ENCODE results near the gene KLHL10.

DNA sequence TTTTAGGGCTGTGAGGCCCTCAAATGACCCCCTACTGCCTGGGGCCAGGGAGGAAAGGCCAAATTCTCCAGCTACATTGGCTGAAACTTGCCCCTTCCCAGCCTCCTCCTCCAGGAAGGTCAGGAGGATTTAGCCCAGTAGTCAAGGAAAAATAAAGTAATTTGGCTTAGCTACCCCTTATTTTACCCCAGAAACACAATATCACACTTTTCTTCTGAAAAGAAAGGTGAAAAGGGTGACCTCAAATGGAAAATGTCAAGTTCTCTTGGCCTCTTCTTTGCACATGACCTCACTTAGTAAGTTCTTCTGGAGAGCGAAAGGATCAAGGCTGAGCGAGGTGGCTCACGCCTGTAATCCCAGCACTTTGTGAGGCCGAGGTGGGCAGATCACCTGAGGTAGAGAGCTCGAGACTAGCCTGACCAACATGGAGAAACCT, 43.1 kb upstream of the KLHL10 start:
- TF ChIP-seq, protein P1, sequence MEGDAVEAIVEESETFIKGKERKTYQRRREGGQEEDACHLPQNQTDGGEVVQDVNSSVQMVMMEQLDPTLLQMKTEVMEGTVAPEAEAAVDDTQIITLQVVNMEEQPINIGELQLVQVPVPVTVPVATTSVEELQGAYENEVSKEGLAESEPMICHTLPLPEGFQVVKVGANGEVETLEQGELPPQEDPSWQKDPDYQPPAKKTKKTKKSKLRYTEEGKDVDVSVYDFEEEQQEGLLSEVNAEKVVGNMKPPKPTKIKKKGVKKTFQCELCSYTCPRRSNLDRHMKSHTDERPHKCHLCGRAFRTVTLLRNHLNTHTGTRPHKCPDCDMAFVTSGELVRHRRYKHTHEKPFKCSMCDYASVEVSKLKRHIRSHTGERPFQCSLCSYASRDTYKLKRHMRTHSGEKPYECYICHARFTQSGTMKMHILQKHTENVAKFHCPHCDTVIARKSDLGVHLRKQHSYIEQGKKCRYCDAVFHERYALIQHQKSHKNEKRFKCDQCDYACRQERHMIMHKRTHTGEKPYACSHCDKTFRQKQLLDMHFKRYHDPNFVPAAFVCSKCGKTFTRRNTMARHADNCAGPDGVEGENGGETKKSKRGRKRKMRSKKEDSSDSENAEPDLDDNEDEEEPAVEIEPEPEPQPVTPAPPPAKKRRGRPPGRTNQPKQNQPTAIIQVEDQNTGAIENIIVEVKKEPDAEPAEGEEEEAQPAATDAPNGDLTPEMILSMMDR (IDR thresholded peaks at IDR 0.05; ENCODE audit: low read length): no peak
- TF ChIP-seq EZH2 (optimal IDR thresholded peaks at IDR 0.05; ENCODE audit: low read depth, low read length) (no peak), EZH2phosphoT487 (IDR thresholded peaks at IDR 0.05; ENCODE audit: low read length) (no peak)
